Mesothelial cell of epicardium (in vitro differentiated cells): Measurements from ENCODE around the gene PRKN. TPM values are rescaled to one million over a fixed set of nuclear protein-coding genes. Genes with fewer than 3 reads are reported as not detected.

Experiments
- DNase-seq, 2 experiments: peaks; one replicate each; pipeline ENCODE4 v3.0.0; 2021; ENCODE audit warnings: low spot score in 2 of 2; ENCODE audit not compliant: unreplicated experiment in 2 of 2
- H3K27ac Mint-ChIP-seq: 2 replicates; pipeline ENCODE4 v1.8.0; 2021; ENCODE audit warnings: mixed read lengths
- H3K27me3 Mint-ChIP-seq: 2 replicates; pipeline ENCODE4 v1.8.0; 2021; ENCODE audit warnings: low read depth, mixed read lengths
- H3K36me3 Mint-ChIP-seq: 2 replicates; pipeline ENCODE4 v1.8.0; 2021; ENCODE audit warnings: mixed read lengths
- H3K4me1 Mint-ChIP-seq: 2 replicates; pipeline ENCODE4 v1.8.0; 2021; ENCODE audit warnings: mixed read lengths
- H3K4me3 Mint-ChIP-seq: 2 replicates; pipeline ENCODE4 v1.8.0; 2021; ENCODE audit warnings: mild to moderate bottlenecking, moderate library complexity, mixed read lengths
- H3K9me3 Mint-ChIP-seq: 2 replicates; pipeline ENCODE4 v1.8.0; 2021; ENCODE audit warnings: mixed read lengths
- total RNA-seq: library from RNA; stranded (reverse); gene quantifications from 3 replicates; pipeline ENCODE4 v1.2.1, GENCODE V29; 2021
- TF ChIP-seq, protein P1 (sequence below): fragments of 200-600 bp; sonication (generic); IDR thresholded peaks from one replicate; pipeline ENCODE4 v1.5.0; 2021; ENCODE audit warnings: antibody characterized with exemption; ENCODE audit not compliant: unreplicated experiment

PRKN gene
- total RNA-seq, 1 donor from 2014 or later = 7.6 TPM

- Mint-ChIP-seq H3K9me3 (peaks cover 13% of the 10 kb centered on the region), H3K4me1 (no peaks in the 10 kb centered on the region), H3K4me3 (no peak overlapping the region), H3K27me3 (no peaks in the 10 kb centered on the region), H3K36me3 (no peaks in the 10 kb centered on the region), H3K27ac (no peak overlapping the region)
- no peak for DNase-seq
- TF ChIP-seq, protein P1, sequence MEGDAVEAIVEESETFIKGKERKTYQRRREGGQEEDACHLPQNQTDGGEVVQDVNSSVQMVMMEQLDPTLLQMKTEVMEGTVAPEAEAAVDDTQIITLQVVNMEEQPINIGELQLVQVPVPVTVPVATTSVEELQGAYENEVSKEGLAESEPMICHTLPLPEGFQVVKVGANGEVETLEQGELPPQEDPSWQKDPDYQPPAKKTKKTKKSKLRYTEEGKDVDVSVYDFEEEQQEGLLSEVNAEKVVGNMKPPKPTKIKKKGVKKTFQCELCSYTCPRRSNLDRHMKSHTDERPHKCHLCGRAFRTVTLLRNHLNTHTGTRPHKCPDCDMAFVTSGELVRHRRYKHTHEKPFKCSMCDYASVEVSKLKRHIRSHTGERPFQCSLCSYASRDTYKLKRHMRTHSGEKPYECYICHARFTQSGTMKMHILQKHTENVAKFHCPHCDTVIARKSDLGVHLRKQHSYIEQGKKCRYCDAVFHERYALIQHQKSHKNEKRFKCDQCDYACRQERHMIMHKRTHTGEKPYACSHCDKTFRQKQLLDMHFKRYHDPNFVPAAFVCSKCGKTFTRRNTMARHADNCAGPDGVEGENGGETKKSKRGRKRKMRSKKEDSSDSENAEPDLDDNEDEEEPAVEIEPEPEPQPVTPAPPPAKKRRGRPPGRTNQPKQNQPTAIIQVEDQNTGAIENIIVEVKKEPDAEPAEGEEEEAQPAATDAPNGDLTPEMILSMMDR = no peak
These were observed 99.7 kb downstream of the PRKN start for GRCh38 chr6:162627825-162628224.

DNA sequence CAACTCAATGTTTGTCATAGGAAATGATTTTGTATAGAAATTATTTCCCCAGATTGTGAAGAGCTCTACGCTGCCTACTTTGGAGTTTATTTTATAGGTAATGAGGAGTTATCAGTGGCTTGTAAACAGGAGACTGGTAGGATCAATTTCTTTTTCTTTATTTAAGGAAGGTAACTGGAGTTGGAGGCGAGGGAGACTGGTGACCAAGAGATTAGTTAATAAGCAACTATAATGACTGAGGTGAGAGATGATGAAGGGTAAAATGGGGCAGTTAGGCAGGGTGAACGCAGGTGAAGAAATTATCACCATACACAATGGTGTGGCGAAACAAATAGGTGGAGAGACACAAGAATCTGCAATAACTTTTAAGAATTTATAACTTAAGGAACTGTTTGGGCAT, 100.2 kb downstream of the PRKN start:
- no peak overlapping the region for H3K4me3 Mint-ChIP-seq
- H3K27me3 Mint-ChIP-seq = no peaks in the 10 kb centered on the region
- no peak overlapping the region for H3K27ac Mint-ChIP-seq
- peaks cover 13% of the 10 kb centered on the region for H3K9me3 Mint-ChIP-seq
- no peaks in the 10 kb centered on the region for H3K4me1 Mint-ChIP-seq
- TF ChIP-seq, protein P1 = no peak
- DNase-seq = no peak
- H3K36me3 Mint-ChIP-seq = no peaks in the 10 kb centered on the region

GRCh38 chr6:162626869-162627268, 100.7 kb downstream of the PRKN start:
- TF ChIP-seq, protein P1 = no peak
- H3K4me3 Mint-ChIP-seq = no peak overlapping the region
- H3K9me3 Mint-ChIP-seq = peaks cover 10% of the 10 kb centered on the region
- no peaks in the 10 kb centered on the region for H3K36me3 Mint-ChIP-seq
- no peak overlapping the region for H3K27ac Mint-ChIP-seq
- no peaks in the 10 kb centered on the region for H3K27me3 Mint-ChIP-seq
- DNase-seq = no peak
- no peaks in the 10 kb centered on the region for H3K4me1 Mint-ChIP-seq

GRCh38 chr6:162625846-162626540, 101.6 kb downstream of the PRKN start:
- no peak for DNase-seq
- H3K4me3 Mint-ChIP-seq = no peak overlapping the region
- peaks cover 3% of the 10 kb centered on the region for H3K9me3 Mint-ChIP-seq
- no peaks in the 10 kb centered on the region for H3K27me3 Mint-ChIP-seq
- H3K36me3 Mint-ChIP-seq = no peaks in the 10 kb centered on the region
- TF ChIP-seq, protein P1 = no peak
- H3K27ac Mint-ChIP-seq = no peak overlapping the region
- H3K4me1 Mint-ChIP-seq = peaks cover 4% of the 10 kb centered on the region

- TF ChIP-seq, protein P1 = no peak
- Mint-ChIP-seq H3K27me3 (no peaks in the 10 kb centered on the region), H3K9me3 (no peaks in the 10 kb centered on the region), H3K4me3 (no peak overlapping the region), H3K27ac (no peak overlapping the region), H3K4me1 (peaks cover 4% of the 10 kb centered on the region), H3K36me3 (no peaks in the 10 kb centered on the region)
- DNase-seq = no peak
These were observed 105.0 kb downstream of the PRKN start for GRCh38 chr6:162622572-162622971.
